HG02588 (cell line): Measurements from ENCODE around the gene CDKL1.
"Not testable (repeated sequence)": the region's sequence is repeated elsewhere in the genome, so short reads cannot be mapped to it uniquely, and the experiment has no call there.

Experiments used
- ATAC-seq: cut with Tn5 transposase; IDR thresholded peaks from one replicate; pipeline ENCODE4 v1.9.1; 2021; ENCODE audit warnings: mild to moderate bottlenecking, moderate library complexity; ENCODE audit not compliant: unreplicated experiment

The CDKL1 gene

DNA sequence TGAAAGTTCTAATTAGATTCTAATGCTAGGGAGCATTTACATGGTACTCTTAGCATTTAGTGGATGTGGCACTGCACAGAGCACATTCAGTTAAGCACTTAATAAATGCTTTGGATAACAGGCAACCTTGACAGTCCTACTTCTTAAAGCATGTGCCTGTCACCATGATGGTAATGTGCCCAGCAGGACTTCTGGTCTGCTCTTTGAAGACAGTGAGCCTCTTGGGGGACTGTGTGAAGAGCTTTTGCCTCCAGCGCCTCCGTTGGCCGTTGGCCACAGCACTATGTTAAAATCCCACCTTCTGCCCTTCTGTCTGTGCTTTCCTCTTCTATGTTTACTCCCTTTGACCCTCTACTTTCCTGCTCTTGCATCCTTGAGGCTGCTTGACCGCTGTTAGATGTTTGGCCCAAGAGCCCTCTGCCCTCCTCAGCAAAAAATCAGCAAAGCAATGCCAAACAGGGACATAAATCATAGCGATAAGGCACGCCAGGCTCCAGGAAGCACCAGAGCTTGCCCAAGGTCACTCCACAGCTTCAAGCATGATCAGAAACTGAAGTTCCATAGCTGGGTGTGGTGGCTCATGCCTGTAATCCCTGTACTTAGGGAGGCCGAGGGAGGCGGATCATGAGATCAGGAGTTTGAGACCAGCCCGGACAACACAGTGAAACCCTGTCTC is 8.3 kb downstream of the CDKL1 start:
- no peak for ATAC-seq

DNA sequence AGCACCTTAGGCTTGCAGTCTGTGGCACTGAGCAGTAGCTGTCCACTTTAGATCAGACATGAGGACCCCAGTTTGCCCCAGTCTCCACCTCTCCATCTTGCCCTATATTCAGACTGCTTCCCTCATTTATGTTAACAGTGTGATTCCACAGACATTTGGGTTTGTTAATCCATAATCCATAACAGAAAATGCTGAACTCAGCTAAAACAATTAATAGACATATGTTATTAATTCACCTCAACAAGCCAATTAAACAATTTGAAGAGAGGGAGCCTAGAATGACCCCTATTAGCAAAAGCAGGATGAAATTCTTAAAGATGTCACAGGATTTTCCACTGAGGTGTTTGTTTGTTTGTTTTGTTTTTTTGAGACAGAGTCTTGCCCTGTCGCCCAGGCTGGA is 9.1 kb downstream of the CDKL1 start:
- ATAC-seq = no peak

DNA sequence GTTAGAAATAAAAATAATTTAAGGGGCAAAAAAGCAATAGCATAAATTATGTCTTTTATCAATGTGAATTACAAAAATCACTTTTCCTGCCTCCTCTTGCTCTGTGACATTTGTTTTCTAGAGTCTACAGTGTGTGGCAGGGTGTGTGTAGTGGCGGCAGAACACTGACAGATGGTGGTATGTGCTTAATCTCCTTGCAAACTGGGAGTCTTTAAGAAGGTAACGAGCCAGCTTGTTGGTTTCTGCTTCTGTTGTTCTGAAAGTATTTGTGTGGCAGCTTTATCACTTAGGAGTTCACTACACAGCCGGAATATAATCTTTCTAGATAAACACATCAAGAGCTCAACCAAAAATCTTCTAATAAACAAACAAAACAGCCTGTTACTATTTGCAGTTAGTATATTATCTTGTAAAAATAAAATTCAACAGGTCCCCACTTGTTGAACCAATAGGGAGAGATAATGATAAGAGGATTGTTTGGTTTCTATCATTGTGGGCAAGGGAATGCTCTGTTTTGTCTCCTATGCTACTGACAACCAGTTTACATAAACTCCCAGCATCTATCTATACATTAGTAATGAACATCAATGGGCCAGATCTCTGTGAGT is 13.0 kb downstream of the CDKL1 start:
- ATAC-seq = no peak

DNA sequence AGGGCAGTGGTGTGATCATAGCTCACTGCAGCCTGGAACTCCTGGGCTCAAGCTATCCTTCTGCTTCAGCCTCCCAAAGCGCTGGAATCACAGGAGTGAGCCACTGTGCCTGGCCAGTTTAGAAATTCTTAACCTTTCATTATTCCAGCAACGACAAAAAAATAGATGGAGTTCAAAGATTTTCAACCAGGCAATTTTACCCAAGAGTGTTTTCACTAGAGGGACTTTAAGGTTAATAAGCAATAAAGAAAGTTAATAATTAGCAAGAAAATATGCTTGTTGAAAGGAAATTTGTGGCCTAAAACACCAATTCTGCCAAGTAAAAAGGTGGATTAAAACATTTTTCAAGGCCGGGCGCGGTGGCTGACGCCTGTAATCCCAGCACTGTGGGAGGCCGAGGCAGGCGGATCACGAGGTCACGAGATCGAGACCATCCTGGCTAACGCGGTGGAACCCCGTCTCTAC is 14.8 kb downstream of the CDKL1 start:
- no peak for ATAC-seq

DNA sequence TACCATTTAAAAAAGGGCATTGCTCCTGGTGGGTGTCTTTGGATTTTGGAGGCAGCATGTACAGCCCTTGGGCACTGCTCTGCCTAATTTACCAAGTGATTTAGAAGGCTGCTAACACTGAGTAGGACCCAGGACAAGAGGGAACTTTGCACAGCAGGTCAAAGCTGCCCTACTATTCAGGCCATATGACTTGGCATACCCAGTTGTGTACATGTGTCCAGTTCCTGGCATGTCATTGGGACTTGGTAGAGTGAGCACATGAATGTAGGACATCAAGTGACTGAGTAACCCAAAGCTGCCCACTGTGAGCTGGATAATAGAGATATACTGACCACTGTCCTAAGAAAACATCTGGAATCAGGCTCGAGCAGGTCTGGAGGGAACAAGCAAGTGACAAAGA is 15.7 kb downstream of the CDKL1 start:
- no peak for ATAC-seq

DNA sequence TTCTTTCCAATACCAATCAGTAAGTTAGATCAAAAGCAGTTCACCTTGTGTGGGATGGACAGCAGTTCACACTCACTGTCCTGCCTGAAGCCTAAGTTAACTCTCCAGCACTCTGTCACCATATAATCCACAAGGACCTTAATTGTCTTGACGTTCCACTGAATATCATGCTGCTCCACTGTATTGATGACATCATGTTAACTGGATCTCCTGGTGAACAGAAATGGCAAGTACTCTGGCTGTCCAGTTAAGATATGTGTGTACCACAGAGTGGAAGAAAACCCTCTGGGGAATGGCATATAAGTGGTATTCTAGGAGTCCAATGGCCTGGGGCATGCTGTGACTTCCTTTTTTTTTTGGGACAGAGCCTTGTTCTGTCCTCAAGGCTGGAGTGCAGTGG is 16.2 kb downstream of the CDKL1 start:
- no peak for ATAC-seq

DNA sequence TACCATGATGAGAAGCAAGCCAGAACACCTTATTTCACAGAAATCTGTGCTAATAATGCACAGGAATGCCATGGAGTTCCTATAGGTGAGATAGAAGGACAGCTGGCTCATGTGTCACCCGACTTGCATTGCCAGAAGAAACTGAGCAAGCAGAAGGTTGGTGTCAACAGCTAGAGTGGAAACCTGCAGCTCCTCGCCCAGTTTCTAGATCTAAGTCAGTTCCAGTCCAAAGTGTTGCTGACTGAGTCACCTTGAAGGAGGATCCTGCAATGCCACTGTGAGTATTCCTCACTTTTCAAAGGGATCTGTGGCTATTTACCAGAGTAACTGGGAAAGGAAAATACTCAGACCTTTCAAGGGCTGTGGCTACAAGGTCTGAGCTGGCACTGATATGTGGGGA is 17.1 kb downstream of the CDKL1 start:
- ATAC-seq = no peak

DNA sequence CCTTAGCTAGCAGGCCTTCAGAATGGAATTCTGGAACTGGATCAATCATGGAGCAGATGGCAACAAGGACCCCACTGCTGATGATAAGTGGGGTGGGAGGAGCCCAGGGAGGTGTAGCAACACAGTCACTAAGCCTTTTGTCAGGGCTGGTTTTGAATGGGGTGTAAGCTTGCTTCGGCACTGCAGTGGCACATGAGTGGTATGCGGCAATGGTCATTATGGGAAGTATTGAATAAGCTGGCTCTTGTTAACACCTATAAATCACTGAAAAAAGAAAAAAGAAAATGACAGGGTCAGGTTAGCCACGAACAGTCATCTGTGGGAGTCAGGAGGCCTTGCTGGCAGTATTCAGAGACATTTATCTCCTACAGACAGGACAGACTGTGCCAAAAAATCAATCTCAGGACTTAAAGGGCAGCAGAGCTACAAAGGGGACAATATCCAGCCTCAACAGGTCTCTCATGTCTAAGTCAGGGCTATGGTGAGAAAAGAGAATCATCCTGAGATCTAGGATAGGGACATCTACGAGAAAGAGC is 19.1 kb downstream of the CDKL1 start:
- ATAC-seq = no peak

DNA sequence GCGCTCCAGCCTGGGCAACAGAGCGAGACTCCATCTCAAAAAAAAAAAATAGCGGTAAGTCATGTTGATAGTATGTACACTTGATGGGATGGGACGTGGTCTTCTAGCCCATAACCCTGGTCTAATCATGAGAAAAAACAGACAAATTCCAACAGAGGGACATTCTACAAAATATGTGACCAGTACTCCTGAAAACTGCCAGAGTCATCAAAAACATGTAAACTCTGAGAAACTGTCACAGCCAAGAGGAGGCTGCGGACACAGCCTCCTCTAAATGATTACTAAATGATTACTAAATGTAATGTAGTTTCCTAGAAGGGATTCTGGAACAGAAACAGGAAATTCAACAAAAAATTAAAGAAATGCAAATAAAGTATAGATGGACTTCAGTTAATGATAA is 20.9 kb downstream of the CDKL1 start:
- no peak for ATAC-seq

DNA sequence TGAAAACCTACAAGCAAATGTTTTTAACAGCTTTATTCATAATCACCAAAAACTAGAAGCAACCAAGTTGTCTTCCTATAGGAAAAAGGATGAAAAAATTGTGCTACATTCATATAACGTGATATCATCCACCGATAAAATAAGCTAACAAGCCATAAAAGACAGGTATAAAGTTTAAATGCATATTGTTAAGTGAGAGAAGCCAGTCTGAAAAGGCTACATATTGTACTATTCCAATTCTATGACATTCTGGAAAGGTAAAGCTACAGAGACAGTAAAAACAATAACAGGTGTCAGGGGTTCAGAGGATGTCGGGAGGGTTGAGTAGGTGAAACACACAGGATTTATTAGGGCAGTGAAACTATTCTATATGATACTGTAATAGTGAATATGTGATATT is 22.7 kb downstream of the CDKL1 start:
- no peak for ATAC-seq

DNA sequence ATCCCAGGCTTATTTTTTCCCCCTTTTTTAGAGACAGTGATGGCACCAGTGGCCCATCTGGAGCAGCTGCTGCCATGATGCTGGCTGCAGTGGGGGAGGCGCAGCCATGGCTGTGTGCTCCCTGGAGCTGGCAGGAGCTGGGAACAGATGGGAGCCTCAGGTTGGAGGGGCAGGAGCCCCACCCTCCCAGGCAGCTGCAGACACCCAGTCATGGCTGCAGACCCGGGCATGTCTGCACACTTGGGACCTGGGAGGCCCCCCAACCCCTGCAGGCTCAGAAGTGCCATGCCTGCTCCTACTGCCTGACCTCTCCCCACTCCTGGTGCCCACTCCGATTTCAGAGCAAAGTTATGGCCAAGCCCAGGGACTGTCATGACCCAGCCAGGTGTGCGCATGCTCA is 25.1 kb downstream of the CDKL1 start:
- ATAC-seq = no peak

DNA sequence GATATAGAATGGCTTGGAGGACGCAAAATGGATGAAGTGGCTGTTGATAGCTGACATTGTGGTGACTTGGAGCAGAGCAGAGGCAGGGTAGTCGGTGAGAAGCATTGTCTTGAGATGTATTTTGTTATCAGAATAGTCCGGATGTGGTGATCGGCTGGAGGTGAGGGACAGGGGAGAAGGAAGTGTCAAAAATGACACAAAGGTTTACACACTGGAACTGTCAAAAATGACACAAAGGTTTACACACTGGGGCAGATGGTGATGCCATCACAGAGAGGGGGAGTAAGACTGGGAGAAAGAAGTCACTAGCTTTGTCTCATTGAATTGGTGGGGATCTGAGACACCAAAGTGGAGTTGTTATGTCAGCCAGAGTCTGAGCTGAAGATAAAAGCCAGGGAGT is 30.1 kb downstream of the CDKL1 start:
- no peak for ATAC-seq

DNA sequence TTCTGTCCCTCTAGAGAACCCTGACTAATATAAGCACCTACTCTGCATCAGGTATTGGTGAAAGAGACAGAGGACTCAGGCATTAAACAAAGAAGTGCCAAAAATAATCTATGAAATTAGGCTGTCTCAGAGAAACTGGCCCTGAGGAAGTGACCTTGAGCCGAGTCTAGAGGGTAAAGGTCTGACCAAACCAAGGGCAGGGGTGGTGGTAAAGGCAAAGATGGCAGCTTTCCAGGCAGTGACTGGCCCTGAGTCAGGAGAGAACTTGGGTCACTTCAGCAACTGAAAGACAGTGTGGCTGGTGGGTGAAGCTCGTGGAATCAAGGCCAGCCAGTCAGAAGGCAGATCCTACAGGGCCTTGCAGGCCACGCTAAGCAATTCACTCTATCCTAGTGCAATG is 30.6 kb downstream of the CDKL1 start:
- ATAC-seq = no peak

DNA sequence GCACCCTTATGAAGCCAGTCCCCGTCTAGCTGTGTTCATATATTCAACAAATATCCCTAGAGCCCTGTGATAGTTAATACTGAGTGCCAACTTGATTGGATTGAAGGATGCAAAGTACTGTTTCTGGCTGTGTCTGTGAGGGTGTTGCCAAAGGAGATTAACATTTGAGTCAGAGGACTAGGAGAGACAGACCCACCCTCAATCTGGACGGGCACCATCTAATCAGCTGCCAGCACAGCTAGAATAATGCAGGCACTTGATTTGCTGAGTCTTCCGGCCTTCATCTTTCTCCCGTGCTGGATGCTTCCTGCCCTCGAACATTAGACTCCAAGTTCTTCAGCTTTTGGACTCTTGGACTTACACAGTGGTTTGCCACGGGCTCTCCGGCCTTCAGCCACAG is 31.1 kb downstream of the CDKL1 start:
- ATAC-seq = not testable (repeated sequence)

DNA sequence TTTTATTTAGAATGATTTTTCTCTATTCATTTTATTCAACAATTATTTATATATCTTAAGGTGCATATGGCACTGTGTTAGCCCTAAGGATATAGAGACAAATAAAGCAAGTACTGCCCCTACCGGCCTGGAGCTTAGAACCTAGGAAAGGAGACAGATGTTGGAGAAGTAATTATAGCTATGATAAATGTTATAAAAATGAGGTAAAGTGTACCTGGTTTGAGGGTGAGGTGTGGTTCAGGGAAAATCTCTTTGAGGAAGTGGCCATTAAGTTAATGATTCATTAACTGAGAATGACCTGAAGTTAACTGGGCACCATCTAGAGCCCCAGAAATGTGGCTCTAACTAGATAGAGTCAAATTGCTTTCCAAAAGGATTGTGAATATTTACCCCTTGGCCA is 31.9 kb downstream of the CDKL1 start:
- no peak for ATAC-seq

DNA sequence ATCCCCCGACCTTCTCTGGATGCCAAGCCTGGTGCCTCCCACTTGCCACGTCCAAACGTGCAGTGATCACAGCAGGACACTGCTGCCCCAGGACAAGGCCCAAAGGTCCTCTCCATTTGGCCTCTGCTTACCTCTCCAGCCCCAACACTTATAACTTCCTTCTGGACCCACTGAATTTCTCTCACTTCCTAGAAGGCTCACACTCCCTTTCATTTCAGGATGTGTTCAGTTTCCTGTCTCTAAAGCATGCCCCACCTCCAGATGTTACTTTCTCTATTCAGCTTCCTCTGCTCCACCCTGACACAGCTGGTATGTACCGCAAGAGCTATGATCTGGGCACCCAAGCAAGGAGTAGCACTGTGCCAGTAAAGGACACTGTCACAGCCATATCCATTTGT is 33.0 kb downstream of the CDKL1 start:
- ATAC-seq = peak; percentile 97

DNA sequence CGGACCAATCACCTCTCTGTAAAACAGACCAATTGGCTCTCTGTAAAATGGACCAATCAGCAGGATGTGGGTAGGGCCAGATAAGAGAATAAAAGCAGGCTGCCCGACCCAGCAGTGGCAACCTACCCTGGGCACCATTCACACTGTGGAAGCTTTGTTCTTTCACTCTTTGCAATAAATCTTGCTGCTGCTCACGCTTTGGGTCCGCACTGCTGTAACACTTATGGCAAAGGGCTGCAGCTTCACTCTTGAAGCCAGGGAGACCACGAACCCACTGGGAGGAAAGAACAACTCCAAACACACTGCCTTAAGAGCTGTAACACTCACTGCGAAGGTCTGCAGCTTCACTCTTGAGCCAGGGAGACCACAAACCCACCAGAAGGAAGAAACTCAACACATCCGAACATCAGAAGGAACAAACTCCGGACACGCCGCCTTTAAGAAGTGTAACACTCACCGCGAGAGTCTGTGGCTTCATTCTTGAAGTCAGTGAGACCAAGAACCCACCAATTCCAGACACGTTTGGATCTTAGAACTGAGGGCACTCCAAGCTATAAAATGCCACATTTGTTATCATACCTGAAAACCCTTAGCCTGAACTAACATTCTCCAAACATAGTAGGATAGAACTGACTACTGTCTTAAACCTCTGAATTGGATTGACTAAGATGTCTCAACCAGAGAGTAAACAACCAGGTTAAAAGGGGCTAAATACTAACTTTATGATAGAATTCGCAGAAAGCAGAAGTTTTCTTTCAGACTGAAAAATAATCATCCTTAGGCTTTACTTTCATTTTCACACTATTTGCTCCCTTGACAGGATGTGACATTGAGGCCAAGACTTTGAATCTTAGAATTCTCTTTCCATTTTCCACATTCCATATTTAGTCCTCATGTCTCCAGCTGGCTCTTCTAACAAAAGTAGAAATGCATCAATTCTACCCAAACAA is 33.6 kb downstream of the CDKL1 start:
- ATAC-seq = peak; percentile 26

DNA sequence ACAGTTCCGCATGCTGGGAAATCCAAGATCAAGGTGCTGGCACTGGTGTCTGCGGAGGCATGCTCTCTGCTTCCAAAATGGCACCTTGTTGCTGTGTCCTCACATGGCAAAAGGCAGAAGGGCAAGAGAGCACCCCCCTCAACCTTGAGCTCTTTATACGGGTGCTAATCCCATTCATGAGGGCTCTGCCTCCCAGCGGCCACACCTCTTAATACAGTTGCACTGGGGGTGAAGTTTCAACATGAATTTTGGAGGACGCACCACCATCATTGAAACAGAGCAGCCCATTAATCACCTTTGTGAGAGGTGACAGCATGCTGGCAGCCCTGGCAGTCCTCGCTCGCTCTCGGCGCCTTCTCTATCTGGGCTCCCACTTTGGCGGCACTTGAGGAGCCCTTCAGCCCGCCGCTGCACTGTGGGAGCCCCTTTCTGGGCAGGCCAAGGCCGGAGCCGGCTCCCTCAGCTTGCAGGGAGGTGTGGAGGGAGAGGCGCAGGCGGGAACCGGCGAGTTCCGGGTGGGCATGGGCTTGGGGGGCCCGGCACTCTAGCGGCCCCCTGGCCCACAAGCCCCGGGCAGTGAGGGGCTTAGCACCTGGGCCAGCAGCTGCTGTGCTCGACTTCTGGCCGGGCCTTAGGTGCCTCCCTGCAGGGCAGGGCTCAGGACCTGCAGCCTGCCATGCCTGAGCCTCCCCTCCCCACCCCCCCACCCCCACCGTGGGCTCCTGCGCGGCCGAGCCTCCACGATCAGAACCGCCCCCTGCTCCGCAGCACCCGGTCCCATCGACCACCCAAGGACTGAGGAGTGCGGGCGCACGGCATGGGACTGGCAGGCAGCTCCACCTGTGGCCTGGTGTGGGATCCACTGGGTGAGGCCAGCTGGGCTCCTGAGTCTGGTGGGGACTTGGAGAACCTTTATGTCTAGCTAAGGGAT is 34.9 kb downstream of the CDKL1 start:
- ATAC-seq = not testable (repeated sequence)

DNA sequence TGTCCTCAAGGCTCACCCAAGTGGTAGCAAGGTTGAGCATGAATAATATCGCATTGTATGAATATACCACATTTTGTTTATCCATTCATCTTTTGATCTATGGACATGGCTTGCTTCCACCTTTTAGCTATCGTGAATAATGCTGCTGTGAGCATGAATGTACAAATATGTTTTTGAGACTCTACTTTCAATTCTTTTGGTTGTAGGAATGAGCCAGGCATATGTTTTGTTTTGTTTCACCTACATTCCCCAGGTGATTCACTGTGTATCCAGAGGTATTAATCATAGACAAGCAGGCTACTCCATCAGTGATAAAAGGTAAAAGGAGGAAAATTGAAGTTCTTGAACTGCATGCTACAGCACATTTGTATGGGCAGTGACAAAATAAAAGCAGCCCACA is 35.8 kb downstream of the CDKL1 start:
- no peak for ATAC-seq

DNA sequence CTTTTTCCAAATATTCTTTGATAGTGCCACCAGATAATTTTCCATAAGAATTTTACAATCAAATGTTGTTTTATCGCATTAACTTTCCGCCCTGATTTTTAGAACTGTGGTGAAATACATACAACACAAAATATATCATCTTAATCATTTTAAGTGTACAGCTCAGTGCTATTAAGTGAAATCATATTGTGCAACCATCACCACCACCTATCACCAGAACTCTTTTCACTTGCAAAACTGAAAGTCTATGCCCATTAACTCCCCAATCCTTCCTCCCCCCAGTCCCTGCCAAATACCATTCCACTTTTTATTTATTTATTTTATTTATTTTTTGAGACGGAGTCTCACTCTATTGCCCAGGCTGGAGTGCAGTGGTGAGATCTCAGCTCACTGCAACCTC is 36.6 kb downstream of the CDKL1 start:
- ATAC-seq = no peak
